ENCODE measurements around the gene FAM24A.
A peak's percentile ranks its signal among the peaks of the same experiment; 100 is the strongest.

The FAM24A gene

GRCh38 chr10:122931088-122931906, 20.9 kb downstream of the FAM24A start:
- no peak for DNase-seq

- no peak for DNase-seq
These were observed 28.9 kb downstream of the FAM24A start for GRCh38 chr10:122939133-122939855.

- no peak for DNase-seq
These were observed 29.6 kb downstream of the FAM24A start for GRCh38 chr10:122939856-122940543.

GRCh38 chr10:122949296-122949695, 38.9 kb downstream of the FAM24A start:
- no peak for DNase-seq

- peak; percentile 97 for DNase-seq
These were observed 43.7 kb downstream of the FAM24A start, which contains the start of gene C10orf88 for GRCh38 chr10:122953902-122954730. TSS of gene C10orf88 (minus strand) at chr10:122954227. CDS start at chr10:122954178, 49 bp downstream.

GRCh38 chr10:122954731-122955050, 44.3 kb downstream of the FAM24A start:
- no peak for DNase-seq

- no peak for DNase-seq
These were observed 45.5 kb downstream of the FAM24A start for GRCh38 chr10:122955892-122956291.

GRCh38 chr10:122957474-122957873, 47.1 kb downstream of the FAM24A start:
- DNase-seq, result no peak

- no peak for DNase-seq
These were observed 52.0 kb downstream of the FAM24A start for GRCh38 chr10:122962405-122962804.

Measured in activated naive CD4-positive, alpha-beta T cell treated with anti-CD3 and anti-CD28 coated beads, Interleukin-2, amount 50 U/mL, for 16 hours (primary cell).